Liver (tissue), 9 donors: Measurements from ENCODE around the gene PSEN1. TPM values are rescaled to one million over a fixed set of nuclear protein-coding genes. Genes with fewer than 3 reads are reported as not detected.

Experiments
- DNase-seq: peaks from one replicate; pipeline ENCODE4 v3.0.0-alpha.2; 2017; ENCODE audit warnings: low spot score
- H3K27ac ChIP-seq, 2 donors: one replicate each; pipeline ENCODE4 v1.7.0; 2013; ENCODE audit warnings: inconsistent platforms in 2 of 2, low read length in 2 of 2, control low read depth in 1 of 2, low read depth in 1 of 2, mild to moderate bottlenecking in 1 of 2
- H3K27me3 ChIP-seq, 4 donors: one replicate each; pipeline versions ENCODE4 v1.6.1 to v1.7.0; 2013; ENCODE audit warnings: low read length in 3 of 4, inconsistent platforms in 1 of 4, mild to moderate bottlenecking in 1 of 4, moderate library complexity in 1 of 4; ENCODE audit not compliant: control insufficient read depth in 4 of 4, insufficient read depth in 4 of 4
- H3K36me3 ChIP-seq, 4 donors: one replicate each; pipeline versions ENCODE4 v1.6.1 to v1.7.0; 2013; ENCODE audit warnings: low read length in 3 of 4, mild to moderate bottlenecking in 3 of 4, low read depth in 1 of 4, moderate library complexity in 1 of 4; ENCODE audit not compliant: control insufficient read depth in 4 of 4, insufficient read depth in 3 of 4
- H3K4me1 ChIP-seq, 4 donors: one replicate each; pipeline versions ENCODE4 v1.6.1 to v1.7.0; 2013; ENCODE audit warnings: low read length in 3 of 4, mild to moderate bottlenecking in 3 of 4, moderate library complexity in 1 of 4; ENCODE audit not compliant: control insufficient read depth in 4 of 4, insufficient read depth in 4 of 4
- H3K4me3 ChIP-seq, 3 donors: one replicate each; pipeline versions ENCODE4 v1.6.1 to v1.7.0; 2013; ENCODE audit warnings: low read length in 3 of 3, control low read depth in 1 of 3, low read depth in 1 of 3, mild to moderate bottlenecking in 1 of 3
- H3K9ac ChIP-seq, 2 donors: one replicate each; pipeline ENCODE4 v1.7.0; 2013; ENCODE audit warnings: low read length in 2 of 2, mild to moderate bottlenecking in 2 of 2, moderate library complexity in 2 of 2, control low read depth in 1 of 2, low read depth in 1 of 2
- H3K9me3 ChIP-seq, 4 donors: one replicate each; pipeline versions ENCODE4 v1.6.1 to v1.7.0; 2013; ENCODE audit warnings: low read length in 3 of 4; ENCODE audit not compliant: control insufficient read depth in 4 of 4
- EGR1 ChIP-seq, 2 donors: IDR thresholded peaks; 2 replicates each; pipeline ENCODE4 v1.6.1; 2016 to 2018; ENCODE audit warnings: antibody characterized with exemption in 2 of 2, low read depth in 2 of 2
- FOXA1 ChIP-seq: IDR thresholded peaks from 2 replicates; pipeline ENCODE4 v1.6.1; 2016; ENCODE audit warnings: antibody characterized with exemption
- FOXA2 ChIP-seq: IDR thresholded peaks from 2 replicates; pipeline ENCODE4 v1.6.1; 2016; ENCODE audit warnings: antibody characterized with exemption
- GABPA ChIP-seq, 2 donors: IDR thresholded peaks in 1 of 2; conservative IDR thresholded peaks in 1 of 2; 2 replicates each; pipeline ENCODE4 v1.6.1; 2016; ENCODE audit warnings: antibody characterized with exemption in 2 of 2, mild to moderate bottlenecking in 1 of 2, moderate library complexity in 1 of 2
- HNF4A ChIP-seq, 2 donors: conservative IDR thresholded peaks; 2 replicates each; pipeline ENCODE4 v1.6.1; 2016; ENCODE audit warnings: antibody characterized with exemption in 2 of 2, mild to moderate bottlenecking in 2 of 2
- MAX ChIP-seq: IDR thresholded peaks from 2 replicates; pipeline ENCODE4 v1.6.1; 2016; ENCODE audit warnings: antibody characterized with exemption
- NR2F2 ChIP-seq: IDR thresholded peaks from 2 replicates; pipeline ENCODE4 v1.6.1; 2016; ENCODE audit warnings: antibody characterized with exemption
- REST ChIP-seq: IDR thresholded peaks from 2 replicates; pipeline ENCODE4 v1.6.1; 2016; ENCODE audit warnings: antibody characterized with exemption, mild to moderate bottlenecking
- RXRA ChIP-seq, 2 donors: IDR thresholded peaks; 2 replicates each; pipeline ENCODE4 v1.6.1; 2017 to 2018; ENCODE audit warnings: antibody characterized with exemption in 2 of 2, mild to moderate bottlenecking in 1 of 2
- SP1 ChIP-seq: IDR thresholded peaks from 2 replicates; pipeline ENCODE4 v1.6.1; 2018; ENCODE audit warnings: antibody characterized with exemption, mild to moderate bottlenecking
- TAF1 ChIP-seq: conservative IDR thresholded peaks from 2 replicates; pipeline ENCODE4 v1.6.1; 2016; ENCODE audit warnings: antibody characterized with exemption, mild to moderate bottlenecking
- YY1 ChIP-seq: IDR thresholded peaks from 2 replicates; pipeline ENCODE4 v1.6.1; 2016; ENCODE audit warnings: antibody characterized with exemption, mild to moderate bottlenecking
- WGBS: extraction: QIAGEN DNeasy Blood & Tissue Kit; methylation state at CpG from one replicate; pipeline ENCODE4 v1.1.7; 2013; 5-methylcytosine and 5-hydroxymethylcytosine counted together
- polyA plus RNA-seq, 2 donors: library from polyadenylated mRNA; stranded (reverse) in 1 of 2; unstranded in 1 of 2; fragments of 200-250 nt in 1 of 2; fragments of >200 nt in 1 of 2; fragmentation: Nextera tagmentation in 1 of 2; extraction: Ambion mirVana in 1 of 2; gene quantifications; one replicate each; pipeline versions ENCODE4 v1.2.1 to v1.2.3, GENCODE V29; 2013 to 2015
- total RNA-seq, 2 donors: library from RNA; depleted of rRNA; stranded (reverse); fragments of >200 nt; gene quantifications; one replicate each; pipeline ENCODE4 v1.2.3, GENCODE V29; 2014
- TF ChIP-seq, protein P1 (sequence below): IDR thresholded peaks from 2 replicates; pipeline ENCODE4 v1.6.1; 2016; ENCODE audit warnings: antibody characterized with exemption
- TF ChIP-seq, protein P2 (sequence below): fragments of 150-350 bp; IDR thresholded peaks from 2 replicates; pipeline ENCODE4 v1.5.1; 2017; ENCODE audit warnings: improper control_type of control experiment, low read depth, low read length; ENCODE audit not compliant: missing input control
- TF ChIP-seq, protein P3 (sequence below): IDR thresholded peaks from 2 replicates; pipeline ENCODE4 v1.6.1; 2016; ENCODE audit warnings: antibody characterized with exemption
- donor health status: healthy.
- donor health status: healthy.
- donor health status: healthy.
- donor health status: healthy.
- donor health status: healthy.

The PSEN1 gene
- total and polyA plus RNA-seq, 4 donors = 10.4 to 36.2 (median 19.9) TPM

DNA sequence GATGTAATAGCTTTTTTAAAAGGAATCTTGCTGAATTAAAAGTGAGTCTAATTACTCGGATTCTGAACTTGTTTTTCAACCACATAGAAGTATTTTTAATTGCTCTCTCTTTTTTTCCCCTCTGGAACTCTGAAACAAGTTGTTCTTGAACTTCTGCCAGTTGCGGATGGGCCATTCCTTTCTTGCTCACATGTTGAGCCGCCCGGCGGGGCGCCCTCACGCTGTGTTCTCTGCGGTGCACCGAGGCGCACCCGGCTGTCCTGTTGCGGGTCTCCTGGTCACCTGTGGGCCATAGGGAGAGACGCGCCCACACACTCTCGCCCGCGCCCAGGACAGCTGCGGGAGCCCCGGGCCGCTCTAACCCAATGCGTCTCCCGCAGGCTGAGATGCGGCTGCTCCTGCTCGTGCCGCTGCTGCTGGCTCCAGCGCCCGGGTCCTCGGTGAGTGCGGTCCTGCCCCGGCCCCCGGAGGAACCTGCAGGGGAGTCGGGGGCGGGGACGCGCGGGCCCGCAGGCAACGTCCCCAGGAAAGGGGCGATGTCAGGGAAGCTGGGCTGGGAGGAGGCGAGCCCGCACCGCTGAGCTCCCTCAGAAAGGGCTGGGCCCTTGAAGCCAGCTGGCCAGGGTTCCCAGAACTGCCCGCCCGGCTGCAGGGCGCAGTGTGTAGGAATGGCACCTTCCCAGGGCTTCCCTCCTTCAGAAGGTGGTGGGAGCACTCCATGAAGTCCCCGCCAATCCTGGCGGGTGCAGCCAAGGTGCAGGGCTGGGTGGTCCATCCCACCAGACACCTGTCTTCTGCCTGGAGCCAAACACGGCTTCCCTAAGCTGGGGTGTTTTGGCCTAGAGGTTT lies 103.3 kb downstream of the PSEN1 start:
- Histone ChIP-seq H3K9me3 (no peaks in the 10 kb centered on the region), H3K36me3 (no peaks in the 10 kb centered on the region), H3K27ac (no peak overlapping the region), H3K9ac (no peak overlapping the region), H3K27me3 (peaks cover 0 to 6% (median 2%) of the 10 kb centered on the region in 4 donors), H3K4me1 (peaks cover 5 to 34% (median 19%) of the 10 kb centered on the region in 4 donors), H3K4me3 (peak overlapping the region in 1 of 3 donors; percentile 15)
- WGBS = 22% methylated on average over 48 of the region's 48 CpGs
- DNase-seq = no peak
- TF ChIP-seq NR2F2 = no peak
- no peak for TF ChIP-seq FOXA1
- TF ChIP-seq SP1 = no peak
- TF ChIP-seq, protein P1, sequence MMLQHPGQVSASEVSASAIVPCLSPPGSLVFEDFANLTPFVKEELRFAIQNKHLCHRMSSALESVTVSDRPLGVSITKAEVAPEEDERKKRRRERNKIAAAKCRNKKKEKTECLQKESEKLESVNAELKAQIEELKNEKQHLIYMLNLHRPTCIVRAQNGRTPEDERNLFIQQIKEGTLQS = no peak
- TF ChIP-seq HNF4A (conservative IDR thresholded peaks at IDR 0.05) = no peak
- no peak for TF ChIP-seq YY1
- no peak for TF ChIP-seq FOXA2
- no peak for TF ChIP-seq RXRA (IDR thresholded peaks at IDR 0.05)
- TF ChIP-seq, protein P2, sequence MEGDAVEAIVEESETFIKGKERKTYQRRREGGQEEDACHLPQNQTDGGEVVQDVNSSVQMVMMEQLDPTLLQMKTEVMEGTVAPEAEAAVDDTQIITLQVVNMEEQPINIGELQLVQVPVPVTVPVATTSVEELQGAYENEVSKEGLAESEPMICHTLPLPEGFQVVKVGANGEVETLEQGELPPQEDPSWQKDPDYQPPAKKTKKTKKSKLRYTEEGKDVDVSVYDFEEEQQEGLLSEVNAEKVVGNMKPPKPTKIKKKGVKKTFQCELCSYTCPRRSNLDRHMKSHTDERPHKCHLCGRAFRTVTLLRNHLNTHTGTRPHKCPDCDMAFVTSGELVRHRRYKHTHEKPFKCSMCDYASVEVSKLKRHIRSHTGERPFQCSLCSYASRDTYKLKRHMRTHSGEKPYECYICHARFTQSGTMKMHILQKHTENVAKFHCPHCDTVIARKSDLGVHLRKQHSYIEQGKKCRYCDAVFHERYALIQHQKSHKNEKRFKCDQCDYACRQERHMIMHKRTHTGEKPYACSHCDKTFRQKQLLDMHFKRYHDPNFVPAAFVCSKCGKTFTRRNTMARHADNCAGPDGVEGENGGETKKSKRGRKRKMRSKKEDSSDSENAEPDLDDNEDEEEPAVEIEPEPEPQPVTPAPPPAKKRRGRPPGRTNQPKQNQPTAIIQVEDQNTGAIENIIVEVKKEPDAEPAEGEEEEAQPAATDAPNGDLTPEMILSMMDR = no peak
- TF ChIP-seq, protein P3, sequence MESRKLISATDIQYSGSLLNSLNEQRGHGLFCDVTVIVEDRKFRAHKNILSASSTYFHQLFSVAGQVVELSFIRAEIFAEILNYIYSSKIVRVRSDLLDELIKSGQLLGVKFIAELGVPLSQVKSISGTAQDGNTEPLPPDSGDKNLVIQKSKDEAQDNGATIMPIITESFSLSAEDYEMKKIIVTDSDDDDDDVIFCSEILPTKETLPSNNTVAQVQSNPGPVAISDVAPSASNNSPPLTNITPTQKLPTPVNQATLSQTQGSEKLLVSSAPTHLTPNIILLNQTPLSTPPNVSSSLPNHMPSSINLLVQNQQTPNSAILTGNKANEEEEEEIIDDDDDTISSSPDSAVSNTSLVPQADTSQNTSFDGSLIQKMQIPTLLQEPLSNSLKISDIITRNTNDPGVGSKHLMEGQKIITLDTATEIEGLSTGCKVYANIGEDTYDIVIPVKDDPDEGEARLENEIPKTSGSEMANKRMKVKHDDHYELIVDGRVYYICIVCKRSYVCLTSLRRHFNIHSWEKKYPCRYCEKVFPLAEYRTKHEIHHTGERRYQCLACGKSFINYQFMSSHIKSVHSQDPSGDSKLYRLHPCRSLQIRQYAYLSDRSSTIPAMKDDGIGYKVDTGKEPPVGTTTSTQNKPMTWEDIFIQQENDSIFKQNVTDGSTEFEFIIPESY = no peak
- no peak for TF ChIP-seq REST
- no peak for TF ChIP-seq MAX
- no peak for TF ChIP-seq GABPA (IDR thresholded peaks at IDR 0.05 in 1 of 2, conservative IDR thresholded peaks at IDR 0.05 in 1 of 2)
- TF ChIP-seq TAF1 = no peak
- TF ChIP-seq EGR1 (IDR thresholded peaks at IDR 0.05; ENCODE audit: low read depth in 2 of 2) = no peak
